Measurements from ENCODE around the gene TMEM186.
A peak's percentile ranks its signal among the peaks of the same experiment; 100 is the strongest.

- TF ChIP-seq GLIS3 (CRISPR knock-in tag; IDR thresholded peaks at IDR 0.05) (no peak), TSHZ2 (CRISPR knock-in tag; IDR thresholded peaks at IDR 0.05) (no peak), TOX (CRISPR knock-in tag; IDR thresholded peaks at IDR 0.05; ENCODE audit: borderline replicate concordance) (no peak), ZFP30 (CRISPR knock-in tag; IDR thresholded peaks at IDR 0.05) (no peak), ISL1 (CRISPR knock-in tag; IDR thresholded peaks at IDR 0.05) (0 out of 2 replicates have a peak, but pooled peaks have one; percentile 14), CSRNP3 (CRISPR knock-in tag; IDR thresholded peaks at IDR 0.05) (no peak)
- TF ChIP-seq, protein P1, sequence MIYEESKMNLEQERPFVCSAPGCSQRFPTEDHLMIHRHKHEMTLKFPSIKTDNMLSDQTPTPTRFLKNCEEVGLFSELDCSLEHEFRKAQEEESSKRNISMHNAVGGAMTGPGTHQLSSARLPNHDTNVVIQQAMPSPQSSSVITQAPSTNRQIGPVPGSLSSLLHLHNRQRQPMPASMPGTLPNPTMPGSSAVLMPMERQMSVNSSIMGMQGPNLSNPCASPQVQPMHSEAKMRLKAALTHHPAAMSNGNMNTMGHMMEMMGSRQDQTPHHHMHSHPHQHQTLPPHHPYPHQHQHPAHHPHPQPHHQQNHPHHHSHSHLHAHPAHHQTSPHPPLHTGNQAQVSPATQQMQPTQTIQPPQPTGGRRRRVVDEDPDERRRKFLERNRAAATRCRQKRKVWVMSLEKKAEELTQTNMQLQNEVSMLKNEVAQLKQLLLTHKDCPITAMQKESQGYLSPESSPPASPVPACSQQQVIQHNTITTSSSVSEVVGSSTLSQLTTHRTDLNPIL (CRISPR knock-in tag; IDR thresholded peaks at IDR 0.05; ENCODE audit: low read depth): no peak
Observed at GRCh38 chr16:8751481-8752311, 45.7 kb downstream of the TMEM186 start.

Measured in SK-N-SH treated with all-trans-retinoic acid at 6 μM for 48 hours (cell line).